Measurements from ENCODE around the gene CARM1. TPM values are rescaled to one million over a fixed set of nuclear protein-coding genes. Genes with fewer than 3 reads are reported as not detected.

The CARM1 gene
- total and polyA plus RNA-seq, 2 donors (not counting 3 experiments of a cell fraction or from before 2014, with no cell fraction given): 65.6 to 70.8 TPM

DNA sequence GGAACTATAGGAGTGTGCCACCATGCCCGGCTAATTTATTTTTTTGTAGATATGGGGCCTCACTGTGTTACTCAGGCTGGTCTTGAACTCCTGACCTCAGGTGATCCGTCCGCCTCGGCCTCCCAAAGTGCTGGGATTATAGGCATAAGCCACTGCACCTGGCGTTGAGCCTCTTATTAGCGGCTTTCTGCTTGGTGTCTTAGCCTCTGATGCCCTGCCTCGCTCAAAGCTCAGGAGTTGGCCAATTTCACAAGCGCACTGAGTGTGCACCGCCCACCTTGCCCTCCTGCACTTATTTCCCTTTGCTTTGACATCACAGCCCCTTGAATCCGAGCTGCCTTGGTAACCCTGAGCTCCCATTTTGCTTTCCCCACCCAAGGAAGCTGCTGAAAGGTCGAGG lies 47.0 kb downstream of the CARM1 start:
- no peaks in the 10 kb centered on the region for H3K9me3 ChIP-seq (replicated peaks; ENCODE audit: control insufficient read depth, insufficient read depth, low read length)

DNA sequence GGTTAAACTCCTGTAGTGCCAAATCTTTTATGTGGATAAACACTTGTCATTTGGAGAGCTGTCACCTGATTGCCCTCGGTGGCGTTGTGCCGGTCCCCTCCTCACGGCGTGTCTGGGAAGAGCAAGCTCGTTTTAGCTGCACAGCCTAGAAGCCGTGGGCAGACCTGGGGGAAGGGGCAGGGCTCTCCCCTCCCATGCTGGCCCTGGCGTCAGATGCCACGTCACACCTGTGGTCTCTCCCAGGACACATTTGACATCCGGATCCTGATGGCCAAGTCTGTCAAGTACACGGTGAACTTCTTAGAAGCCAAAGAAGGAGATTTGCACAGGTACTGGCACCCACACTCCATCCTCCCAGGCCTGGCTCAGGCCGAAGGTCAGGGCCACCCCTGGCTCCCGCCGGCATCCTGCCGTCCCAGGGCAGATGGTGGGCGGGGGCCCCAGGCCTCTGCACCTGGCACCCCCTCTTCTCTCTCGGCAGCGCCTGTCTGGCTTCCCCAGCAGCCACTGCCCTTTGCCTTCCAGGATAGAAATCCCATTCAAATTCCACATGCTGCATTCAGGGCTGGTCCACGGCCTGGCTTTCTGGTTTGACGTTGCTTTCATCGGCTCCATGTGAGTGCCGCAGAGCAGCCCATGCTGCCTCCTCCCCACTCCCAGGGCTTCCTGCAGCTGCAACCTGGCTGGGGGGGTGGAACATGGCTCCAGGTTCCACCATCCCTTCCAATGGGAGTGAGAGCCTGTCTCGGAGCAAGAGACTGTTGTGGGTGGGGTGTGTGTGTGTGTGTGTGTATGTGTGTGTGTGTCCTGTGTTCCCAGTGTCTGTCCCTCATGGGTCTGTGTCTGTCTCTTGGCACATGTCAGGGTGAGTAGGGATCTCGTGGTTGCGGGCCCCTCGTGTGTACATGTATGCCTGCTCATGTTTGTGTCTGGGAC lies 48.3 kb downstream of the CARM1 start:
- Histone ChIP-seq H3K36me3 (ENCODE audit: control insufficient read depth in 2 of 2, extremely low read depth in 1 of 2, insufficient read depth in 2 of 2, low read length in 2 of 2) (peaks cover 0 to 46% of the 10 kb centered on the region in 2 experiments), H2AFZ (ENCODE audit: low read depth, low read length) (no peak overlapping the region), H3K9ac (replicated peaks; ENCODE audit: extremely low read depth, insufficient read depth, low read length) (no peak overlapping the region), H3K4me3 (replicated peaks in 1 of 3; ENCODE audit: insufficient read depth in 1 of 3, low read depth in 1 of 3, low read length in 3 of 3) (no peak overlapping the region), H3K9me1 (replicated peaks; ENCODE audit: control insufficient read depth, extremely low read depth, insufficient read depth, low read length) (no peaks in the 10 kb centered on the region), H3K4me1 (ENCODE audit: control insufficient read depth, extremely low read depth, insufficient read depth, low read length) (no peaks in the 10 kb centered on the region), H4K20me1 (replicated peaks; ENCODE audit: control insufficient read depth, extremely low read depth, insufficient read depth, low read length) (no peaks in the 10 kb centered on the region), H3K79me2 (ENCODE audit: control insufficient read depth, insufficient read depth, low read length) (no peaks in the 10 kb centered on the region), H3K4me2 (ENCODE audit: insufficient read depth, low read length) (no peak overlapping the region), H3K9me3 (replicated peaks; ENCODE audit: control insufficient read depth, insufficient read depth, low read length) (no peaks in the 10 kb centered on the region), H3K27ac (ENCODE audit: insufficient read depth, low read depth, low read length) (no peak overlapping the region), H3K27me3 (ENCODE audit: control insufficient read depth in 2 of 2, insufficient read depth in 2 of 2, low read length in 2 of 2) (no peaks in the 10 kb centered on the region)
- no peak for FAIRE-seq
- POLR2A ChIA-PET: no interaction called here
- no peak for TF ChIP-seq POLR2A (IDR thresholded peaks at IDR 0.05; ENCODE audit: low read depth, low read length)
- TF ChIP-seq MYC (IDR thresholded peaks at IDR 0.05; ENCODE audit: low read depth, low read length): no peak
- TF ChIP-seq, protein P1, sequence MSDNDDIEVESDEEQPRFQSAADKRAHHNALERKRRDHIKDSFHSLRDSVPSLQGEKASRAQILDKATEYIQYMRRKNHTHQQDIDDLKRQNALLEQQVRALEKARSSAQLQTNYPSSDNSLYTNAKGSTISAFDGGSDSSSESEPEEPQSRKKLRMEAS (IDR thresholded peaks at IDR 0.05; ENCODE audit: insufficient read depth, insufficient read length): no peak
- TF ChIP-seq, protein P2, sequence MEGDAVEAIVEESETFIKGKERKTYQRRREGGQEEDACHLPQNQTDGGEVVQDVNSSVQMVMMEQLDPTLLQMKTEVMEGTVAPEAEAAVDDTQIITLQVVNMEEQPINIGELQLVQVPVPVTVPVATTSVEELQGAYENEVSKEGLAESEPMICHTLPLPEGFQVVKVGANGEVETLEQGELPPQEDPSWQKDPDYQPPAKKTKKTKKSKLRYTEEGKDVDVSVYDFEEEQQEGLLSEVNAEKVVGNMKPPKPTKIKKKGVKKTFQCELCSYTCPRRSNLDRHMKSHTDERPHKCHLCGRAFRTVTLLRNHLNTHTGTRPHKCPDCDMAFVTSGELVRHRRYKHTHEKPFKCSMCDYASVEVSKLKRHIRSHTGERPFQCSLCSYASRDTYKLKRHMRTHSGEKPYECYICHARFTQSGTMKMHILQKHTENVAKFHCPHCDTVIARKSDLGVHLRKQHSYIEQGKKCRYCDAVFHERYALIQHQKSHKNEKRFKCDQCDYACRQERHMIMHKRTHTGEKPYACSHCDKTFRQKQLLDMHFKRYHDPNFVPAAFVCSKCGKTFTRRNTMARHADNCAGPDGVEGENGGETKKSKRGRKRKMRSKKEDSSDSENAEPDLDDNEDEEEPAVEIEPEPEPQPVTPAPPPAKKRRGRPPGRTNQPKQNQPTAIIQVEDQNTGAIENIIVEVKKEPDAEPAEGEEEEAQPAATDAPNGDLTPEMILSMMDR (IDR thresholded peaks at IDR 0.05; ENCODE audit: extremely low read depth in 1 of 2, insufficient read depth in 1 of 2, low read depth in 1 of 2, low read length in 2 of 2): no peak
- TF ChIP-seq EZH2 (IDR thresholded peaks at IDR 0.05; ENCODE audit: borderline replicate concordance, low read depth, low read length, severe bottlenecking): no peak
- no peak for TF ChIP-seq GATA2 (IDR thresholded peaks at IDR 0.05; ENCODE audit: insufficient read depth, insufficient read length, low read depth, low read length)
- no peak for TF ChIP-seq POLR2AphosphoS5 (IDR thresholded peaks at IDR 0.05; ENCODE audit: insufficient read depth, low read depth, low read length)
- no peak for TF ChIP-seq JUN (IDR thresholded peaks at IDR 0.05; ENCODE audit: borderline replicate concordance, insufficient read depth, insufficient read length, low read depth)
- no peak for TF ChIP-seq FOS (IDR thresholded peaks at IDR 0.05; ENCODE audit: borderline replicate concordance, insufficient read depth, low read length)
- dilution Hi-C loops (cut with MboI; ENCODE audit: extremely low pct_ligation_motif_present, low sequenced_read_pairs) (loop anchor here (10.0 kb wide), 1 partner anchor 105 kb away; no protein-coding TSS in a partner anchor), intact Hi-C loops (cut with micrococcal nuclease) (no loop called here)
- BruUV-seq (replicated peaks): no TSS peak
- CTCF ChIA-PET: interaction anchor here (1.2 kb wide), 1 partner anchor 49 kb away, joined by 3 read pairs; the partner anchor contains the start of gene CARM1
- DNase-seq (ENCODE audit: low read depth, low spot score): no peak

More for the DNA sequence above, 47.0 kb downstream of the CARM1 start:
- Histone ChIP-seq H3K79me2 (ENCODE audit: control insufficient read depth, insufficient read depth, low read length) (no peaks in the 10 kb centered on the region), H3K9ac (replicated peaks; ENCODE audit: extremely low read depth, insufficient read depth, low read length) (no peak overlapping the region), H3K27ac (ENCODE audit: insufficient read depth, low read depth, low read length) (no peak overlapping the region), H3K27me3 (ENCODE audit: control insufficient read depth in 2 of 2, insufficient read depth in 2 of 2, low read length in 2 of 2) (no peaks in the 10 kb centered on the region), H3K4me2 (ENCODE audit: insufficient read depth, low read length) (no peak overlapping the region), H3K36me3 (ENCODE audit: control insufficient read depth in 2 of 2, extremely low read depth in 1 of 2, insufficient read depth in 2 of 2, low read length in 2 of 2) (peaks cover 0 to 43% of the 10 kb centered on the region in 2 experiments), H4K20me1 (replicated peaks; ENCODE audit: control insufficient read depth, extremely low read depth, insufficient read depth, low read length) (no peaks in the 10 kb centered on the region), H3K4me3 (replicated peaks in 1 of 3; ENCODE audit: insufficient read depth in 1 of 3, low read depth in 1 of 3, low read length in 3 of 3) (no peak overlapping the region), H2AFZ (ENCODE audit: low read depth, low read length) (no peak overlapping the region), H3K4me1 (ENCODE audit: control insufficient read depth, extremely low read depth, insufficient read depth, low read length) (no peaks in the 10 kb centered on the region), H3K9me1 (replicated peaks; ENCODE audit: control insufficient read depth, extremely low read depth, insufficient read depth, low read length) (no peaks in the 10 kb centered on the region)
- no peak for FAIRE-seq
- no TSS peak for BruUV-seq (replicated peaks)
- intact Hi-C loops (cut with micrococcal nuclease): no loop called here
- ChIA-PET POLR2A (no interaction called here), CTCF (interaction anchor here (1.8 kb wide), 1 partner anchor 47 kb away, joined by 6 read pairs; the partner anchor contains the start of gene CARM1)
- TF ChIP-seq EZH2 (IDR thresholded peaks at IDR 0.05; ENCODE audit: borderline replicate concordance, low read depth, low read length, severe bottlenecking): no peak
- TF ChIP-seq, protein P1 (IDR thresholded peaks at IDR 0.05; ENCODE audit: insufficient read depth, insufficient read length): no peak
- no peak for TF ChIP-seq GATA2 (IDR thresholded peaks at IDR 0.05; ENCODE audit: insufficient read depth, insufficient read length, low read depth, low read length)
- no peak for TF ChIP-seq FOS (IDR thresholded peaks at IDR 0.05; ENCODE audit: borderline replicate concordance, insufficient read depth, low read length)
- DNase-seq (ENCODE audit: low read depth, low spot score): no peak
- dilution Hi-C loops (cut with MboI; ENCODE audit: extremely low pct_ligation_motif_present, low sequenced_read_pairs): loop anchor here (10.0 kb wide), 1 partner anchor 106 kb away; no protein-coding TSS in a partner anchor
